Mononuclear cell (primary cell): ENCODE measurements around the gene KIF4A. TPM values are rescaled to one million over a fixed set of nuclear protein-coding genes. Genes with fewer than 3 reads are reported as not detected.
A peak's percentile ranks its signal among the peaks of the same experiment; 100 is the strongest.

ENCODE experiments used
- H3K27me3 ChIP-seq: 2 replicates; pipeline ENCODE4 v1.6.0; 2011; ENCODE audit warnings: low read length, control low read depth; ENCODE audit not compliant: insufficient read depth
- H3K4me1 ChIP-seq: 2 replicates; pipeline ENCODE4 v1.5.1; 2011; ENCODE audit warnings: mild to moderate bottlenecking, low read length, control low read depth; ENCODE audit not compliant: insufficient read depth
- H3K4me3 ChIP-seq: 2 replicates; pipeline ENCODE4 v1.5.1; 2011; ENCODE audit warnings: mild to moderate bottlenecking, low read length, moderate library complexity
- H3K9me3 ChIP-seq: 2 replicates; pipeline ENCODE4 v1.5.1; 2011; ENCODE audit warnings: low read depth, mild to moderate bottlenecking, control low read depth, low read length
- total RNA-seq: library from RNA; depleted of rRNA; stranded (reverse); fragments of >200 nt; gene quantifications from one replicate; pipeline ENCODE4 v1.2.3, GENCODE V29; 2012

The KIF4A gene
- total RNA-seq, 1 donor = 0.42 TPM

DNA sequence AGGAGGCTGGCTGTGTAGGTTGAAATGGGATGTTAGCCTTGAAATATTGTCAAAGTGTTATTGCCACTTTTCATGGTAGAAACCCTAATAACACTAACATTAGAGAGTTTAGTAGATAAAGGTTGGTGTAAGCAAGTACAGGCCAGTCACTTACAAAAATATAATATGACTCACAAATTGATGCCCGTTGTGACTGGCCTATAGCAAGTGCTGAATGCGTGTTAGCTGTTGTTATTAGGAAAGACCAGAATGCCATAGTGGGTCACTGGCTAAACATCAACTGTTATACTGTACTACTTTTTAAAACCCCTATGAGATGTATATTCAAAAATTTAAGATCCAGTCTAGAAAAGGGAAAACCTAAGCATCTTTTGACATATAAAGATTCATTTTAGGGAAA lies 112.8 kb downstream of the KIF4A start:
- Histone ChIP-seq H3K27me3 (no peaks in the 10 kb centered on the region), H3K4me1 (peaks cover 6% of the 10 kb centered on the region), H3K4me3 (no peak overlapping the region), H3K9me3 (no peaks in the 10 kb centered on the region)

DNA sequence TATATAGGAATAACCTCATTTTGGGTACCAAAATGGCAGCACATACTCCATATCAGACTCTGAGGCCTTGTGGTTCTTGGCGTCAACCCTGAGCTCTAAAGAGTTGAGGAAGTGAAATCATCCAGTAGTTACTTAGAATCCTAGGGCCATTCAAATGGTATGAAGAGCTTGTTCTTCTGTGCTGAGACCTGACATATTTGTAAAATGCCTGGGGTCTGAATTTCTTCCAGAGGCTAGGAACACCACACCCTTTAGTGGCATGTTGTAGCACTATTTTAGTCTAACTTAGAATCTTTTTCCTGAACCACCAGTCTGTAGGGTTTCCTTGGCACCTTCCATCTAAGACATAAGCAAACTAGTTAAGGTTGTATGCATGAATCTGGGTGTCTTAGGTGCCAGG lies 115.1 kb downstream of the KIF4A start:
- Histone ChIP-seq H3K4me3 (no peak overlapping the region), H3K27me3 (no peaks in the 10 kb centered on the region), H3K9me3 (no peaks in the 10 kb centered on the region), H3K4me1 (no peaks in the 10 kb centered on the region)

DNA sequence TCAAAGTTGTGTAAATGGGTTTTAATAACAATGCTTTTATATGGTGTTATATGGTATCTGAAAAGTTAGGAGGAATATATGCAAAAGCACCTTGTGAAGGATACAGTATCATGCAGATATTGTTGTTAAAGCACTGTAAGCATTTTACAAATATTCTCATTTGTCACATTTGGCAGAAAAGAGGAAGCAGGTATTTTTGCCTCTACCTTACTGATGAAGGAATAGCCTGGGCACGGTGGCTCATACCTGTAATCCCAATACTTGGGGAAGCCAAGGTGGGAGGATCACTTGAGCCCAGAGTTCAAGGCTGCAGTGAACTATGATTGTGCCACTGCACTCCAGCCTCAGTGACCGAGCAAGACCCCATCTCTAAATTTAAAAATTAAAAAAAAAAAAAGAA lies 121.0 kb downstream of the KIF4A start:
- no peaks in the 10 kb centered on the region for H3K9me3 ChIP-seq

DNA sequence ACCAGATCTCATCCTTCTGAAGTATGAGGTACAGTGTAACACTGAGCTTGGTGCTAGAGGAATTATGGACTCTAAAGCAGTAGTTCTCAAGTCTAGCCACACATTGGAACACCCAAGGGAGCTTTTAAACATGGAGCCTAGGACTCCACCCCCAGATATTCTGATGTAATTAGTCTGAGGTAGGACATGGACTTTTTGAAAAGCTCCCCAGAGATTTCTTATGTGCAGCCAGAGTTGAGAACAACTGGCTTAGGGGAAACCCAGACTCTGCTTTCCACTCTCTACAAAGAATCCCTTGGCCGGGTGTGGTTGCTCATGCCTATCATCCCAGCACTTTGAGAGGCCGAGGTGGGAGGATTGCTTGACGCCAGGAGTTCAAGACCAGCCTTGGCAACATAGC lies 121.6 kb downstream of the KIF4A start:
- no peaks in the 10 kb centered on the region for H3K9me3 ChIP-seq

More for the DNA sequence above, 121.0 kb downstream of the KIF4A start:
- Histone ChIP-seq H3K4me1 (no peaks in the 10 kb centered on the region), H3K4me3 (no peak overlapping the region), H3K27me3 (no peaks in the 10 kb centered on the region)

DNA sequence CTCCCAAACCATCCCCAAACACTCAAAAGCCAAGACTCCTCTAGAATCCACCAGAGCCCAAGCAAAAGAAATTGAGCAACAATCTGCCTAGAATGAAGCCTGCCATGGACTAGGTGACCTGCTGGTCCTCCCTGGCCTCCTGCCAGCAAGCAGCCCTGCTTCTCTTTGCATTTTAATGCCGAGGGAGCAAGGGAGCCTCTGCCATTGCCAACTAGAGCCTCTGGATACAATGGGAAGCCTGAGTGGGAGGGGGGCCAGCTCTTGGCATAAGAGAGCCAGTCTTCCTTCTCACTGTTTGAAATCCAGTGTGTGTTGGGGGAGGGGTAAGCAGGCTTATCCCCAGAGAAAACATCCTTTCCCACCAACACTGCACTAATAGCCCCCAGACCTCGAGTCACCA lies 131.7 kb downstream of the KIF4A start:
- no peaks in the 10 kb centered on the region for H3K9me3 ChIP-seq
- H3K27me3 ChIP-seq = no peaks in the 10 kb centered on the region
- no peak overlapping the region for H3K4me3 ChIP-seq
- no peaks in the 10 kb centered on the region for H3K4me1 ChIP-seq

More for the DNA sequence above, 121.6 kb downstream of the KIF4A start:
- Histone ChIP-seq H3K27me3 (no peaks in the 10 kb centered on the region), H3K4me3 (no peak overlapping the region), H3K4me1 (no peaks in the 10 kb centered on the region)

DNA sequence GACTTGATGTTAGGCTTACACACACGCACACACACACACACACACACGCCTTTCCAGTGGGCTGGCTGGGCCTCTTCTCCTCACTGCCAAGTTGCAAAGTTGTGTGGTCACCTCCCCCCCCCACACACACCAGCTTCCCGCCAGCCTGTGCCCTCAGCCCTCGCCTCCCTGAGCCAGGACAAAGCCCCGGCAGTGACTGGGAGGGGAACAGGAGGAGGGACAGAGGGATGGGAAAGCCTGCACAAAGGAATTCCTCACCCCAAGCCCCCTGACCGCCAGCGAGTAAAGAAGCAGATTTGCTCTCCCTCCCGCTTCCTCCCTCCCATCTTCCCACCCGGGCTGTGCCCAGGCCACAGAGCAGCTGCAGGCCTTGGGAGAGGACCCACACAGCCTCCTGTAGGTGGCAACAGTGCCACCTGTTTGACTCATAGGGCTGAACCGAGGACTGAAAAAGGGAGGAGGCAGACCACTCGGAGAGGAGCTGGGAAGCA lies 133.0 kb downstream of the KIF4A start, which contains the start of gene GDPD2:
GDPD2 (plus strand) TSS at position 464 of the 491 bp plus-strand sequence. CDS start 1,671 bp downstream, outside the sequence.
- no peak within 1 kb of the TSS for H3K4me3 ChIP-seq

DNA sequence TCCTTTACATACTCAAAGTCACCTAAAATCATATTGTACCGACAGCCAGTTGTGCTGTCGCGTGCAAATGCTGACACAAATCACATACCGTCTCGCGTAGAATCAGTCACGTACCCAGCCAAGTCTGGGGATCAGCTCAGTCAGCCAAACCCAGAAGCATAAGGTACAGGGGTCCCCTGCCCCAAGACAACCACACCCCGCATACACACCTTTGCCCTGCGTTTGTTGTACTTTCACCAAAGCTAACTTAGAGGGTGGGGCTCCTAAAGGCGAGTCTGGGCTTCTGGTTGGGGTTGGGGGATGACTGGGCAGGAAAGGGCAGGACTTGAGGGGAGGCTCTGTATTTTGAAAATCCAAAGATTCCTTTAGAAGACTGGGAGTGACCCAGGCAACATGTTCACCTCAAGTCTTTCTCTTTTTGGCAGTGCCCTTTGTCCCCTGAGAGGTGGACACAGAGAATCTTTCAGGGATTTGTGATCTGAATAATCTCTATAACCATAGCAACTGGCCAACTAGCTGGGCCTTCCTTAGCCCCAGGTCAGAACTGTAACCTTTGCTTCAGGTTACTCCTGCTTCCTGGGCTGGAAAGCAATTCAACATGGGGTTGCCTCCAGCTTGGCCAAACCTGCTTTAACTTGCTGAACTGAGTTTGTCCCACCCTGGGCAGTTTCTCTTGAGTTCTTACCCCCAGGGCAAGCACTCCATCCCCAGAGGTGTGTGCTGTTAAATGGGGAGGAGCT lies 134.2 kb downstream of the KIF4A start:
- H3K27me3 ChIP-seq = no peaks in the 10 kb centered on the region
- no peak overlapping the region for H3K4me3 ChIP-seq
- no peaks in the 10 kb centered on the region for H3K9me3 ChIP-seq
- no peaks in the 10 kb centered on the region for H3K4me1 ChIP-seq

More for the DNA sequence above, 133.0 kb downstream of the KIF4A start, which contains the start of gene GDPD2:
- H3K4me1 ChIP-seq = no peaks in the 10 kb centered on the region
- H3K27me3 ChIP-seq = no peaks in the 10 kb centered on the region
- H3K9me3 ChIP-seq = no peaks in the 10 kb centered on the region

DNA sequence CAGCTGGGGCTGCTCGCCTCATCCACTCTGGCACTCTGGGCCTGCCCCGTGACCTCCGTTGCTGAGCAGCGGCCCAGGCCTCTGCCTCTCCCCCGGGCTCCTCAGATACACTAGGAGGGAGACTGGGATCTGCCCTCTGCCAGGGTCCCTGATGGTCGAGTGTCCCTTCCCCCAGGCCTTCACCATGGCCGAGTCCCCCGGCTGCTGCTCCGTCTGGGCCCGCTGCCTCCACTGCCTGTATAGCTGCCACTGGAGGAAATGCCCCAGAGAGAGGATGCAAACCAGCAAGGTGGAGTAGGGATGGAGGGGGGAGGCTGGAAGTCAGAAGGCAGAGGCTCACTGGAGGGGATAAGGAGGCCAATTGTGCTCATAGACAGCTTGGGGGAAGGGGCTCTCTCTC lies 134.9 kb downstream of the KIF4A start:
- Histone ChIP-seq H3K9me3 (no peaks in the 10 kb centered on the region), H3K4me3 (no peak overlapping the region)

DNA sequence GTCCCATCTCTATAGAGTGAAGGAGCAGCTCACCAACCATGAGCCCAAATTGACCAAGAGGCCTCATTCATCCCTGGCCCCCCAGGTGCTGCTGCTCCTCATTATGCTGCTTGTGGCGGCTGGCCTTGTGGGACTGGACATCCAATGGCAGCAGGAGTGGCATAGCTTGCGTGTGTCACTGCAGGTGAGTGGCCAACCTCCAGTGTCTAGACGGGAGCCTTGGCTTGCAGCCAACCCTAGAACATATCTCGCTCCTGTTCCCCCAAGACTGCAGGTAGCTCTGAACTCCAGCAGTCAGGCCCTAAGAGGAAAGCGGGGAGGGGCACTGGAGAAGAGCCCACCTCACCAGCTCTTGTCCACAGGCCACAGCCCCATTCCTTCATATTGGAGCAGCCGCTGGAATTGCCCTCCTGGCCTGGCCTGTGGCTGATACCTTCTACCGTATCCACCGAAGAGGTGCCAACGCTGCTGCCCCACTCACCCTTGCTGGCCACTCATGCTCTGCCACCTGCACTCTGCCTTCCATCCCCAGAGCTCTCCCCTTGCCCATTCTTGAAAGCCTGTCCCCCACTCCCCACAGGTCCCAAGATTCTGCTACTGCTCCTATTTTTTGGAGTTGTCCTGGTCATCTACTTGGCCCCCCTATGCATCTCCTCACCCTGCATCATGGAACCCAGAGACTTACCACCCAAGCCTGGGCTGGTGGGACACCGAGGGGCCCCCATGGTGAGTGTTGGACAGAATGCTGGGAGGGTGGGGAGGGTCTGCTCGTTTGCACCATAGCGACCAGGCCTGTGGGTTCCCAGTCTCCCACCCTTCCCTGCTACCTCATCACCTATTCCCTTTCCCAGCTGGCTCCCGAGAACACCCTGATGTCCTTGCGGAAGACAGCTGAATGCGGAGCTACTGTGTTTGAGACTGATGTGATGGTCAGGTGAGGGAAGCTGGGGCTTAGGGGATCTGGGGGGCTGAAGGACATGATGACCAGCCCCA lies 136.7 kb downstream of the KIF4A start:
- Histone ChIP-seq H3K4me3 (no peak overlapping the region), H3K27me3 (no peaks in the 10 kb centered on the region), H3K4me1 (no peaks in the 10 kb centered on the region), H3K9me3 (no peaks in the 10 kb centered on the region)

More for the DNA sequence above, 134.9 kb downstream of the KIF4A start:
- Histone ChIP-seq H3K27me3 (no peaks in the 10 kb centered on the region), H3K4me1 (no peaks in the 10 kb centered on the region)

DNA sequence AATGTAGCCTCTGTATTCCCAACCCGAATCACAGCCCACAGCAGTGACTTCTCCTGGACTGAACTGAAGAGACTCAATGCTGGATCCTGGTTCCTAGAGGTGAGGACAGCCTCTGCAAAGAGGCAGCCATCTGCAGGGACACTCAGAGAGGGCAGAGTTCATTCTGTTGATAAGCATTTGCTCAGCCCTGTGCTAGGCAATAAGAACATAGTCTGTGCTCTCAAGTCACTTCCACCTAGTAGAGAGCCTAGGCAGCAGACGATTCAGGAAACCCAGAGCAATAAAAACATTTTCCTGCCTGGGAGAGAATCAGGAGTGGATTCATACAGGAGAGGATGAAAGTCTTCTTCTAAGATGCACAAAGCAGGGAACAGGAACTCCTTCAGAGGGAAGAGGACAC lies 137.5 kb downstream of the KIF4A start:
- no peaks in the 10 kb centered on the region for H3K9me3 ChIP-seq
- no peaks in the 10 kb centered on the region for H3K4me1 ChIP-seq
- no peaks in the 10 kb centered on the region for H3K27me3 ChIP-seq
- no peak overlapping the region for H3K4me3 ChIP-seq

DNA sequence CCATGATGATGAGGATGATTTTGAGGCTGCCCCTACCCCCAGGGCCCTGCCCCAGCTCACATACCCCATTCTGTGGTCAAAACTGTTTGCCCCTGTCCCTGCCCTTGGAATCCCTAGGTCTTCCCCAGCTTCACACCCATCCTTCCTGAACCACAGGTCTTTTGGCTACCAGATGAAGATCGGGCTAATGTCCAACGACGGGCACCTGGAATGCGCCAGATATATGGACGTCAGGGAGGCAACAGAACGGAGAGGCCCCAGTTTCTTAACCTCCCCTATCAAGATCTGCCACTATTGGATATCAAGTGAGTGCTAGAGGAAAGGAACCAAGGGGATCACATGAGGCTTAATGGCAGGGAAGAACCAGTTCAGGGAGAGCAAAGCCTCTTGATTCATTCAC lies 139.9 kb downstream of the KIF4A start:
- peaks cover 8% of the 10 kb centered on the region for H3K4me1 ChIP-seq
- no peak overlapping the region for H3K4me3 ChIP-seq
- no peaks in the 10 kb centered on the region for H3K27me3 ChIP-seq
- H3K9me3 ChIP-seq = no peaks in the 10 kb centered on the region

DNA sequence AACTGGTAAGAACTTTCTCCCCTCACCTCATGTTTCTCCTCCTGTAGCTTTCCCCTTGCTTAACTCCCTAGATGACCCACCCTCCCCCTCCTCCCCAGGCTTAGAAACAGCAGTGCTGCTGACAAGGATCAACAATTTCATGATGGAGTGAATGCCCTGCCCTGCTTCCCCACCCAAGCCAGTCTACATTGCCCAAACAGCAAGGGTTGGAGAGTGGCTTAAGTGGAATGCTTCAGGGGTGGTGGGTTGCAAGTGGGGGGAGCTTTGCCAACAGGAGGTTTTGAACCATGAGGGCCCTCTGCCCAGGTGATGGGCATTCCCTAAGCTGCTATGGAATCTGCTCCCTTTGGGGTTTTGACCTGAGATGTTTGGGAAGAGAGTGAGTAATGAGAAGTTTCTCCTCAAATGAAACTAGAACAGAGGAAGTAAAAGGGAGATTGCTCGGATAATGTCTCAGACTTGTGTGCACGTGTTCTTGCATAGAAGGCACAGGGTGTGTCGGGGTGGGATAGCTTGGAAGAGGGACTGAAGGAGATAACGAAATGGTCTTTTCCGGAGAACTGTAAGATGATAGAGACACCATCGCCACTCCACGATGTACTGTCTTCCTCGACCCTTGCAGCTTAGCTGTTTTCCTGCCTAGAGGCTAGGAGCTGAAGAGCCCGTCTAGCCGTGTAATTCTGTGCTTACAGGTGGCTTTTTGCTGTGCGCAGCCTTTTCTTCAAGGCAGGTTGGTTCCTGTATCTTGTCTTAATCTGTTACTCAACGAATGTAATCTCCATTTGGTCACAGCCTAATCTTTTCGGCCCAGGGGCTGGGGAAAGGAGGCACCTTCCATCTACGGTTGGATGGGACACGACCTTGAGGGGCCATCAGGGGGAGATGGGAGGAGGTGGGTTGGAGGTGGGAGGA lies 143.3 kb downstream of the KIF4A start:
- Histone ChIP-seq H3K9me3 (no peaks in the 10 kb centered on the region), H3K4me3 (peak overlapping the region; percentile 59), H3K4me1 (peaks cover 12% of the 10 kb centered on the region)

DNA sequence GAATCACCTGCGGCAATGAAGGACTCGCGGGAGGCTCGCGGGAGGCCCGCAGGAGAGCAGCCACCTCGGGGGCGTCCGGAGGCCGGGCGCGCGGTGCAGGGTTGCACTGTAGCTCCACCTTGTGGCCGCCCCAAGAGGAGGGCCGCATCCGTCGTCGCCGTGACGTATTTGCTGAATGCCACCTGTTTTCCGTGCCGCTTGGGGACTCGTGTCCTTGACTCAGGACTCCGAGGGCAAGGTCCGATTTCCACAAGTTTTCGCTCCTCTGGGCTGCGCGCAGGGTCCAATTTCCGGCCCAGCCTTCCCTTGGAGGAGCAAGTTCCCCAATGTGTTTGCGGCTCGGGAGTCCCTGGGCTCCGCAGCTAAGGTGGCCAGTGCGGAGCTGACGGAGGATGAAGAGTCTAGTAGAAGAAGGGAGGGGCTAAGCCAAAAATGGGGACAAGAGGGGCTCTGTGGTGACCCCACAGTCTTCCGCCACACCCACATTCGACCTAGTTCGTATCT lies 144.0 kb downstream of the KIF4A start:
- peak overlapping the region; percentile 59 for H3K4me3 ChIP-seq
- H3K27me3 ChIP-seq = no peaks in the 10 kb centered on the region
- peaks cover 12% of the 10 kb centered on the region for H3K4me1 ChIP-seq
- H3K9me3 ChIP-seq = no peaks in the 10 kb centered on the region

More for the DNA sequence above, 143.3 kb downstream of the KIF4A start:
- H3K27me3 ChIP-seq = no peaks in the 10 kb centered on the region

DNA sequence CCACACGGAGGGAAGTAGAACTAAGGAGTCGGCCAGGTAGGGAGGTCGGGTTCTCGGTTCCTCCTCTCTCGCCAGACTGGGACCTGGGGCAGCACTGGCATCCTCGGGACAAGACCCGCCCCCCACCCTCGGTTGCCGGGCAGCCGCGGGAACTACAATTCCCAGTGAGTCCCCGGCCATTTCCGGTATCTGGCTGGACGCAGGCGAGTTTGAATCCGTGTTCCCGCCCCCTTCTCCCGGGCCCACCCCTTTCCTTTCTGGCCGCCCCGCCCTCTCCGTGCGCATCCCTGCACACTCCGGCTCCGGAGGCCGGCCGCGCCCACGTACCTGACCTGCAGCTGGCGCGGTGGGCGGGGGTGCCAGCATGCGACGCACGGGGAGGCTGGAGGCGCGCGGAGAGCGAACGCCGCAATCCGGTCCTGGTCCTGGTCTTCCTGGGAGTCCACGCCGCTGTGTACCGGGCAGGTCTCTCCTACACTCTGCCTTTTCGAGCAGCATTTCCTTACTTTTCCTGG lies 144.5 kb downstream of the KIF4A start:
- no peaks in the 10 kb centered on the region for H3K27me3 ChIP-seq
- H3K4me1 ChIP-seq = peaks cover 12% of the 10 kb centered on the region
- no peaks in the 10 kb centered on the region for H3K9me3 ChIP-seq
- H3K4me3 ChIP-seq = peak overlapping the region; percentile 59
